Astrocyte (in vitro differentiated cells and primary cell): ENCODE results near the gene MLLT1.

Experiments
- CTCF ChIP-seq: IDR thresholded peaks from 2 replicates; pipeline ENCODE4 v1.5.1; 2011; ENCODE audit warnings: low read depth, mild to moderate bottlenecking, inconsistent platforms, low read length, moderate library complexity; ENCODE audit not compliant: insufficient read depth
- EZH2 ChIP-seq: IDR thresholded peaks from 2 replicates; pipeline ENCODE4 v1.6.1; 2012; ENCODE audit warnings: mild to moderate bottlenecking, low read length, inconsistent platforms; ENCODE audit not compliant: insufficient read depth

- TF ChIP-seq EZH2, result no peak
- TF ChIP-seq CTCF, result no peak
Observed at GRCh38 chr19:6292006-6292405, 12.2 kb upstream of the MLLT1 start.
